Suprapubic skin (tissue), 4 donors: ENCODE results near the gene LASP1NB.

ENCODE experiments used
- DNase-seq, 2 donors: peaks; one replicate each; pipeline ENCODE4 v3.0.0-alpha.2; 2019; ENCODE audit warnings: low spot score in 2 of 2
- H3K27ac ChIP-seq: fragments of 200-600 bp; sonication (generic); one replicate; pipeline ENCODE4 v1.5.1; 2019
- H3K27me3 ChIP-seq: fragments of 200-600 bp; sonication (generic); one replicate; pipeline ENCODE4 v1.5.1; 2019
- H3K36me3 ChIP-seq: fragments of 200-600 bp; sonication (generic); one replicate; pipeline ENCODE4 v1.5.1; 2019
- H3K4me1 ChIP-seq: fragments of 200-600 bp; sonication (generic); one replicate; pipeline ENCODE4 v1.5.1; 2019
- H3K4me3 ChIP-seq: fragments of 200-600 bp; sonication (generic); one replicate; pipeline ENCODE4 v1.5.1; 2019; ENCODE audit warnings: mild to moderate bottlenecking
- H3K9me3 ChIP-seq: fragments of 200-600 bp; sonication (generic); one replicate; pipeline ENCODE4 v1.5.1; 2019
- CTCF ChIP-seq, 2 donors: fragments of 200-600 bp in 1 of 2; fragments of 450-650 bp in 1 of 2; sonication (generic) in 1 of 2; IDR thresholded peaks; one replicate each; pipeline ENCODE4 v1.5.1; 2016 to 2019; ENCODE audit warnings: antibody characterized with exemption in 2 of 2, mild to moderate bottlenecking in 1 of 2, moderate library complexity in 1 of 2
- EP300 ChIP-seq: sonication (generic); formaldehyde crosslinking; IDR thresholded peaks from one replicate; pipeline ENCODE4 v1.6.1; 2017; ENCODE audit warnings: antibody characterized with exemption
- POLR2A ChIP-seq, 2 donors: fragments of 450-650 bp; IDR thresholded peaks; one replicate each; pipeline ENCODE4 v1.6.1; 2017; ENCODE audit warnings: antibody characterized with exemption in 2 of 2, mild to moderate bottlenecking in 2 of 2, moderate library complexity in 2 of 2
- POLR2AphosphoS5 ChIP-seq, 3 donors: sonication (generic); formaldehyde crosslinking; IDR thresholded peaks; one replicate each; pipeline ENCODE4 v1.6.1; 2017; ENCODE audit warnings: antibody characterized with exemption in 3 of 3
- WGBS: methylation state at CpG from one replicate; pipeline ENCODE4 v1.1.5; 2018; 5-methylcytosine and 5-hydroxymethylcytosine counted together

The LASP1NB gene

GRCh38 chr17:38916771-38917170 lies 8.6 kb upstream of the LASP1NB start:
- WGBS, result 81% methylated on average over 8 of the region's 8 CpGs
- DNase-seq, result no peak
- no peak overlapping the region for H3K4me3 ChIP-seq
- TF ChIP-seq POLR2A (IDR thresholded peaks at IDR 0.05) (no peak), EP300 (no peak), POLR2AphosphoS5 (IDR thresholded peaks at IDR 0.05) (no peak), CTCF (IDR thresholded peaks at IDR 0.05) (no peak)
- H3K4me1 ChIP-seq, result peaks cover 33% of the 10 kb centered on the region
- H3K9me3 ChIP-seq, result no peaks in the 10 kb centered on the region
- no peaks in the 10 kb centered on the region for H3K27me3 ChIP-seq
- H3K27ac ChIP-seq, result no peak overlapping the region
- H3K36me3 ChIP-seq, result peaks cover 78% of the 10 kb centered on the region

GRCh38 chr17:38917259-38917658 lies 8.2 kb upstream of the LASP1NB start:
- Histone ChIP-seq H3K9me3 (no peaks in the 10 kb centered on the region), H3K4me1 (peaks cover 32% of the 10 kb centered on the region), H3K4me3 (no peak overlapping the region), H3K36me3 (peaks cover 73% of the 10 kb centered on the region), H3K27me3 (no peaks in the 10 kb centered on the region), H3K27ac (no peak overlapping the region)
- WGBS, result 63% methylated on average over 3 of the region's 3 CpGs
- TF ChIP-seq EP300, result no peak
- no peak for TF ChIP-seq POLR2AphosphoS5 (IDR thresholded peaks at IDR 0.05)
- no peak for TF ChIP-seq CTCF (IDR thresholded peaks at IDR 0.05)
- no peak for TF ChIP-seq POLR2A (IDR thresholded peaks at IDR 0.05)
- DNase-seq, result no peak

DNA sequence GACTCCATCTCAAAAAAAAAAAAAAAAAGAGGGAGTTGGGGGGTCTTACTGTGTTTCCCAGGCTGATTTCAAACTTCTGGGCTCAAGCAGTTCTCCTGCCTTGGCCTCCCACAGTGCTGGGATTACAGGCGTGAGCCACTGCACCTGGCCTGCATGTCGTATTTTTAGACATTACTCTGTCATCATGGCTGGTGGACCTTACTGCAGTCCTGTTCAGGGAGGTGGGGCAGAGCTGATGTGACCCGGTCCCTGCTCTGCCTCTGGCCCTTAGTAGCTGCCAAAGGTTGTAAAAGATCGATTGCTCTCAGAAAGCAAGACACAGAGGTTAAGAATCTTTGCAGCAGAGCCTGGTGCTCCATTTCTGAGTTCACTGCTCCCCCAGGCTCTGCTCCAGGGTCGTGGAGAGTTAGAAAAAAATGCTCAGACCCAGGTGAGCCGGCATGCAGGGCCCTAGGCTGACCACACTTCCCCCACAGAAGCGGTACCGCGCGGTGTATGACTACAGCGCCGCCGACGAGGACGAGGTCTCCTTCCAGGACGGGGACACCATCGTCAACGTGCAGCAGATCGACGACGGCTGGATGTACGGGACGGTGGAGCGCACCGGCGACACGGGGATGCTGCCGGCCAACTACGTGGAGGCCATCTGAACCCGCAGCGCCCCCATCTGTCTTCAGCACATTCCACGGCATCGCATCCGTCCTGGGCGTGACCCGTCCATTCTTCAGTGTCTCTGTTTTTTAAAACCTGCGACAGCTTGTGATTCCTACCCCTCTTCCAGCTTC lies 7.1 kb upstream of the LASP1NB start:
- no peak overlapping the region for H3K4me3 ChIP-seq
- 88% methylated on average over 31 of the region's 37 CpGs for WGBS
- no peaks in the 10 kb centered on the region for H3K27me3 ChIP-seq
- H3K36me3 ChIP-seq, result peaks cover 63% of the 10 kb centered on the region
- no peak for DNase-seq
- H3K4me1 ChIP-seq, result peaks cover 35% of the 10 kb centered on the region
- no peak for TF ChIP-seq POLR2AphosphoS5 (IDR thresholded peaks at IDR 0.05)
- TF ChIP-seq EP300, result no peak
- TF ChIP-seq POLR2A (IDR thresholded peaks at IDR 0.05), result no peak
- no peak for TF ChIP-seq CTCF (IDR thresholded peaks at IDR 0.05)
- no peaks in the 10 kb centered on the region for H3K9me3 ChIP-seq
- no peak overlapping the region for H3K27ac ChIP-seq

- 95% methylated on average over 5 of the region's 5 CpGs for WGBS
- no peaks in the 10 kb centered on the region for H3K27me3 ChIP-seq
- H3K27ac ChIP-seq, result no peak overlapping the region
- H3K9me3 ChIP-seq, result no peaks in the 10 kb centered on the region
- peaks cover 36% of the 10 kb centered on the region for H3K4me1 ChIP-seq
- DNase-seq, result no peak
- TF ChIP-seq POLR2AphosphoS5 (IDR thresholded peaks at IDR 0.05) (no peak), CTCF (IDR thresholded peaks at IDR 0.05) (no peak), EP300 (no peak), POLR2A (IDR thresholded peaks at IDR 0.05) (no peak)
- no peak overlapping the region for H3K4me3 ChIP-seq
- peaks cover 62% of the 10 kb centered on the region for H3K36me3 ChIP-seq
Observed at GRCh38 chr17:38918916-38919315, 6.5 kb upstream of the LASP1NB start.

- H3K27me3 ChIP-seq, result no peaks in the 10 kb centered on the region
- no peak overlapping the region for H3K27ac ChIP-seq
- DNase-seq, result no peak
- H3K4me1 ChIP-seq, result peaks cover 36% of the 10 kb centered on the region
- no peak overlapping the region for H3K4me3 ChIP-seq
- 91% methylated on average over 14 of the region's 16 CpGs for WGBS
- H3K9me3 ChIP-seq, result no peaks in the 10 kb centered on the region
- H3K36me3 ChIP-seq, result peaks cover 57% of the 10 kb centered on the region
- TF ChIP-seq POLR2AphosphoS5 (IDR thresholded peaks at IDR 0.05), result no peak
- TF ChIP-seq POLR2A (IDR thresholded peaks at IDR 0.05), result no peak
- TF ChIP-seq EP300, result no peak
- no peak for TF ChIP-seq CTCF (IDR thresholded peaks at IDR 0.05)
Observed at GRCh38 chr17:38919316-38920078, 5.9 kb upstream of the LASP1NB start.
